Gastrocnemius medialis (tissue), 4 donors: ENCODE results near the gene ASPG.

Source experiments
- CTCF ChIP-seq, 5 experiments: fragments of 450-650 bp in 3 of 5; fragments of 200-600 bp in 2 of 5; sonication (generic) in 2 of 5; IDR thresholded peaks in 4 of 5; conservative IDR thresholded peaks in 1 of 5; 1 replicate in 4 of 5; 2 replicates in 1 of 5; pipeline ENCODE4 v1.5.1; 2016 to 2019; ENCODE audit warnings: antibody characterized with exemption in 5 of 5, mild to moderate bottlenecking in 3 of 5, moderate library complexity in 3 of 5
- POLR2A ChIP-seq, 2 donors: fragments of 450-650 bp; IDR thresholded peaks; one replicate each; pipeline ENCODE4 v1.6.1; 2017; ENCODE audit warnings: antibody characterized with exemption in 2 of 2, mild to moderate bottlenecking in 2 of 2, moderate library complexity in 2 of 2

- no peak for TF ChIP-seq CTCF (IDR thresholded peaks at IDR 0.05 in 4 of 5, conservative IDR thresholded peaks at IDR 0.05 in 1 of 5)
- no peak for TF ChIP-seq POLR2A (IDR thresholded peaks at IDR 0.05)
These were observed 66.7 kb downstream of the ASPG start for GRCh38 chr14:104152246-104152575.
